Fibroblast of lung (primary cell): Measurements from ENCODE around the gene CDKN1B. TPM values are rescaled to one million over a fixed set of nuclear protein-coding genes. Genes with fewer than 3 reads are reported as not detected.

Experiments used
- DNase-seq, 2 donors: peaks; one replicate each; pipeline versions ENCODE4 v3.0.0 to v3.0.0-alpha.2; 2010; ENCODE audit warnings: low read depth in 2 of 2
- H2AFZ ChIP-seq: 2 replicates; pipeline ENCODE4 v1.5.1; 2012; ENCODE audit warnings: low read length, control low read depth, inconsistent platforms
- H3K27ac ChIP-seq: 2 replicates; pipeline ENCODE4 v1.5.1; 2011; ENCODE audit warnings: low read length, control low read depth; ENCODE audit not compliant: insufficient read depth
- H3K27me3 ChIP-seq: 2 replicates; pipeline ENCODE4 v1.5.1; 2011; ENCODE audit warnings: mild to moderate bottlenecking, low read length; ENCODE audit not compliant: control insufficient read depth, insufficient read depth
- H3K36me3 ChIP-seq: 2 replicates; pipeline ENCODE4 v1.5.1; 2011; ENCODE audit warnings: low read length; ENCODE audit not compliant: control insufficient read depth, insufficient read depth
- H3K4me1 ChIP-seq: 2 replicates; pipeline ENCODE4 v1.5.1; 2011; ENCODE audit warnings: low read length; ENCODE audit not compliant: control insufficient read depth, insufficient read depth; ENCODE audit errors: extremely low read depth
- H3K4me2 ChIP-seq: 2 replicates; pipeline ENCODE4 v1.5.1; 2011; ENCODE audit warnings: low read length, control low read depth; ENCODE audit not compliant: insufficient read depth; ENCODE audit errors: extremely low read depth
- H3K4me3 ChIP-seq, 4 experiments: fragments of 200-600 bp in 1 of 4; sonication (generic) in 1 of 4; replicated peaks in 1 of 4; 2 replicates each; pipeline ENCODE4 v1.5.1; 2011 to 2016; ENCODE audit warnings: low read length in 4 of 4, low read depth in 3 of 4, mild to moderate bottlenecking in 3 of 4, control low read depth in 2 of 4, inconsistent platforms in 1 of 4, mixed read lengths in 1 of 4; ENCODE audit not compliant: insufficient read depth in 1 of 4; ENCODE audit errors: control extremely low read depth in 1 of 4
- H3K79me2 ChIP-seq: 2 replicates; pipeline ENCODE4 v1.5.1; 2012; ENCODE audit warnings: mild to moderate bottlenecking, low read length, inconsistent platforms; ENCODE audit not compliant: control insufficient read depth, insufficient read depth
- H3K9ac ChIP-seq: 2 replicates; pipeline ENCODE4 v1.5.1; 2011; ENCODE audit warnings: mild to moderate bottlenecking, low read length, control low read depth; ENCODE audit not compliant: insufficient read depth
- H3K9me3 ChIP-seq: 2 replicates; pipeline ENCODE4 v1.5.1; 2012; ENCODE audit warnings: low read depth, low read length; ENCODE audit not compliant: control insufficient read depth, insufficient read depth
- H4K20me1 ChIP-seq: 2 replicates; pipeline ENCODE4 v1.5.1; 2011; ENCODE audit warnings: low read length; ENCODE audit not compliant: control insufficient read depth, insufficient read depth; ENCODE audit errors: extremely low read depth
- CTCF ChIP-seq, 2 donors: IDR thresholded peaks in 1 of 2; conservative IDR thresholded peaks in 1 of 2; 1 replicate in 1 of 2; 2 replicates in 1 of 2; pipeline ENCODE4 v1.5.1; 2011 to 2012; ENCODE audit warnings: low read length in 2 of 2, control low read depth in 1 of 2, inconsistent platforms in 1 of 2, low read depth in 1 of 2, mild to moderate bottlenecking in 1 of 2
- EZH2 ChIP-seq: IDR thresholded peaks from 2 replicates; pipeline ENCODE4 v1.5.1; 2012; ENCODE audit warnings: low read length, control low read depth, mild to moderate bottlenecking; ENCODE audit errors: missing control alignments
- polyA plus RNA-seq, 2 donors: library from polyadenylated mRNA; depleted of rRNA in 1 of 2; stranded (reverse) in 1 of 2; unstranded in 1 of 2; fragments of >200 nt; gene quantifications; 2 replicates each; pipeline ENCODE4 v1.2.1, GENCODE V29; 2011 to 2012; ENCODE audit warnings: missing spikeins in 1 of 2
- total RNA-seq: library from RNA; depleted of rRNA; stranded (reverse); fragments of >200 nt; gene quantifications from 2 replicates; pipeline ENCODE4 v1.2.1, GENCODE V29; 2014

The CDKN1B gene
- total and polyA plus RNA-seq, 2 donors (not counting 1 experiment from before 2014, with no cell fraction given), result 21.4 to 50.9 TPM

- Histone ChIP-seq H3K79me2 (peaks cover 46% of the 10 kb centered on the region), H3K4me3 (no peak overlapping the region), H3K27me3 (no peaks in the 10 kb centered on the region), H3K36me3 (no peaks in the 10 kb centered on the region), H2AFZ (no peak overlapping the region), H3K4me2 (no peak overlapping the region), H3K9ac (no peak overlapping the region), H3K9me3 (no peaks in the 10 kb centered on the region), H4K20me1 (no peaks in the 10 kb centered on the region), H3K27ac (no peak overlapping the region), H3K4me1 (peaks cover 19% of the 10 kb centered on the region)
- no peak for DNase-seq
- TF ChIP-seq CTCF (conservative IDR thresholded peaks at IDR 0.05 in 1 of 2, IDR thresholded peaks at IDR 0.05 in 1 of 2; ENCODE audit: low read depth in 1 of 2, low read length in 2 of 2) (no peak), EZH2 (no peak)
Measured at GRCh38 chr12:12733118-12733517, 15.9 kb downstream of the CDKN1B start.

GRCh38 chr12:12734054-12734453 is 16.9 kb downstream of the CDKN1B start:
- peak; percentile 66 to 75 for DNase-seq
- peaks cover 43% of the 10 kb centered on the region for H3K79me2 ChIP-seq
- H3K36me3 ChIP-seq, result no peaks in the 10 kb centered on the region
- H3K9me3 ChIP-seq, result no peaks in the 10 kb centered on the region
- no peak overlapping the region for H3K4me3 ChIP-seq
- no peaks in the 10 kb centered on the region for H4K20me1 ChIP-seq
- no peaks in the 10 kb centered on the region for H3K27me3 ChIP-seq
- peak overlapping the region; percentile 84 for H3K4me2 ChIP-seq
- peaks cover 19% of the 10 kb centered on the region for H3K4me1 ChIP-seq
- H2AFZ ChIP-seq, result no peak overlapping the region
- no peak overlapping the region for H3K9ac ChIP-seq
- H3K27ac ChIP-seq, result peak overlapping the region; percentile 88
- no peak for TF ChIP-seq CTCF (conservative IDR thresholded peaks at IDR 0.05 in 1 of 2, IDR thresholded peaks at IDR 0.05 in 1 of 2; ENCODE audit: low read depth in 1 of 2, low read length in 2 of 2)
- TF ChIP-seq EZH2, result no peak

- Histone ChIP-seq H2AFZ (peak overlapping the region; percentile 22), H3K4me3 (peak overlapping the region in 3 of 4 experiments; percentile 17 to 28 (median 28)), H3K9me3 (no peaks in the 10 kb centered on the region), H3K4me2 (peak overlapping the region; percentile 84), H3K36me3 (no peaks in the 10 kb centered on the region), H3K27ac (peak overlapping the region; percentile 88), H3K4me1 (peaks cover 19% of the 10 kb centered on the region), H4K20me1 (no peaks in the 10 kb centered on the region), H3K27me3 (no peaks in the 10 kb centered on the region), H3K9ac (no peak overlapping the region), H3K79me2 (peaks cover 41% of the 10 kb centered on the region)
- peak in 1 of 2 donors; percentile 87 for DNase-seq
- TF ChIP-seq CTCF (conservative IDR thresholded peaks at IDR 0.05 in 1 of 2, IDR thresholded peaks at IDR 0.05 in 1 of 2; ENCODE audit: low read depth in 1 of 2, low read length in 2 of 2) (no peak), EZH2 (no peak)
Measured at GRCh38 chr12:12734561-12735071, 17.4 kb downstream of the CDKN1B start.
